Stimulated activated naive CD8-positive, alpha-beta T cell treated with anti-CD3 and anti-CD28 coated beads, Interleukin-15, amount 100 ng/mL, for 72 hours (primary cell): ENCODE data around the gene SELENOI.
"Not testable (repeated sequence)": the region's sequence is repeated elsewhere in the genome, so short reads cannot be mapped to it uniquely, and the experiment has no call there.

ENCODE experiments used
- ATAC-seq: fragments of 150-1000 bp; cut with Tn5 transposase; 2 replicates; pipeline ENCODE4 v1.10.0; 2021; ENCODE audit warnings: mild to moderate bottlenecking, moderate library complexity
- DNase-seq, 2 donors: peaks; one replicate each; pipeline ENCODE4 v3.0.0; 2021 to 2022
- H3K27ac Mint-ChIP-seq, 2 donors: one replicate each; pipeline ENCODE4 v1.8.0; 2022; ENCODE audit warnings: mild to moderate bottlenecking in 2 of 2, mixed read lengths in 2 of 2, moderate library complexity in 2 of 2
- H3K27me3 Mint-ChIP-seq: one replicate; pipeline ENCODE4 v1.8.0; 2022; ENCODE audit warnings: mixed read lengths
- H3K4me1 Mint-ChIP-seq: one replicate; pipeline ENCODE4 v1.8.0; 2022; ENCODE audit warnings: mild to moderate bottlenecking, mixed read lengths
- H3K4me3 Mint-ChIP-seq, 2 donors: one replicate each; pipeline ENCODE4 v1.8.0; 2022; ENCODE audit warnings: mild to moderate bottlenecking in 2 of 2, mixed read lengths in 2 of 2, moderate library complexity in 1 of 2
- H3K9me3 Mint-ChIP-seq, 2 donors: one replicate each; pipeline ENCODE4 v1.8.0; 2022; ENCODE audit warnings: mixed read lengths in 2 of 2

The SELENOI gene

DNA sequence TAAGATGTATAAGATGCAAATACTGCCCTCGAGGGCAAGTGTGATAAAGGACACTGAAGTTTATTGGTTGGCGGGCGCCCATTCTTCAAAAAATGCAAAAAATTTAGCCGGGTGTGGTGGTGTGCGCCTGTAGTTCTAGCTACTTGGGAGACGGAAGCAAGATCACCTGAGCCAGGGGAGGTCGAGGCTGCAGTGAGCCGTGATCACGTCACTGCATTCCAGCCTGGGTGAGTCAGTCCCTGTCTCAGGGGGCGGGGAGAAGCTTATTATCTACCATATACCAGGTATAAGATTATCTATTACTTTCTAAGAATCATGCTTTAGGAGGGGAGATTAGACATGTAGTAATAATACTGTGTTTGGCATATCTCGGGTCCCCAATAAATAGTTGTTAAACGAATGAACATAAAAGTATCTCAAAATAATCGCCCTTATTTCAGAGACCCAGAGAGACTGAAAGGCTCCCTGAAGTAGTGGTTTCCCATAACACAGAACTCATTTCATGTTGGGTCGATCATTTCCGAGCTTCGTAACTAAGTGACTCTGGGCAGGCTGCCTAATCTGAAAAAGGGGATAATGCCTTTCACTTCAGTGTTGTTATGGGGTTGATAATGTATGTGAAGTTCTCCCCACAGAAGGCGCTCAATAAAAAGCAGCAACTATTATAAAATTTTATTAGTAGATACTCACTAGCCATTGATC lies 1.2 kb upstream of the SELENOI start:
- H3K27ac Mint-ChIP-seq, result peak overlapping the region; percentile 96
- H3K4me1 Mint-ChIP-seq, result peaks cover 35% of the 10 kb centered on the region
- peak overlapping the region; percentile 92 to 94 for H3K4me3 Mint-ChIP-seq
- no peaks in the 10 kb centered on the region for H3K27me3 Mint-ChIP-seq
- no peak for DNase-seq
- H3K9me3 Mint-ChIP-seq, result no peaks in the 10 kb centered on the region
- ATAC-seq, result no peak

GRCh38 chr2:26345283-26345544 lies 729 bp upstream of the SELENOI start:
- ATAC-seq (no peak), DNase-seq (no peak)
- H3K4me3 Mint-ChIP-seq, result peak overlapping the region; percentile 92 to 94
- H3K9me3 Mint-ChIP-seq, result no peaks in the 10 kb centered on the region
- H3K27ac Mint-ChIP-seq, result peak overlapping the region; percentile 96
- H3K27me3 Mint-ChIP-seq, result no peaks in the 10 kb centered on the region
- peaks cover 36% of the 10 kb centered on the region for H3K4me1 Mint-ChIP-seq

- H3K4me1 Mint-ChIP-seq, result peaks cover 47% of the 10 kb centered on the region
- DNase-seq (peak; percentile 56 to 69), ATAC-seq (peak; percentile 39)
- H3K27ac Mint-ChIP-seq, result peak within 1 kb of the TSS; percentile 96 to 99
- H3K27me3 Mint-ChIP-seq, result no peaks in the 10 kb centered on the region
- no peaks in the 10 kb centered on the region for H3K9me3 Mint-ChIP-seq
- peak within 1 kb of the TSS; percentile 92 to 94 for H3K4me3 Mint-ChIP-seq
These were observed 611 bp downstream of the SELENOI start, which contains the start of gene ADGRF3 for GRCh38 chr2:26346454-26347053. Gene ADGRF3, minus strand, starts transcription at chr2:26346789. Its CDS starts 555 bp downstream, at chr2:26346234.

DNA sequence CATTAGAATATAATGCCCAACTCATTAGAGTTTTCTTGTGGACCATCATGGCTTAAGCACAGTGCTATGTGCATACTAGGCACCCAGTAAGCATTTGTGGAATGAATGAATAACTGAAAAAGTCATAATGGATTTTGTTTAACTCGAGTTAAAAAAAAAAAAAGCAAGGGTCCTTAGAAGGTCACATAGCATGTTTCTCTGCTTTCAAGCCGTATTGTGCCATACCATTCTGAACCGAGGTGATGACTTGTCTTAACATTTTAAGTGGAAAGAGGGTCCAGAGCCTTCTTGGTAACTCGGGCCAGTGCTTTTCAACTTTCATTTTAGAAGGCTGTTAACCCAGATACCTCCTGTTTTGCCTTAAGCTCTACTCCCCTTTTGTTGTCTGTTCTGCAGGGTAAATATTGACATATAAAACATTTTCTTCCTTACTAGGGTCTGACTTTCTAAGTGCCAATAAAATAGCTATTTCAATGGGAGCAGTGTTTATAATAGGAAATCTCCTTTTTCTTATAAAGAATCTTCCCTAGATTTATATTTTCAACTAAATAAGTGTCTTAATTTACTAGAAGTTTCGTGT lies 1.4 kb downstream of the SELENOI start:
- no peaks in the 10 kb centered on the region for H3K27me3 Mint-ChIP-seq

GRCh38 chr2:26349690-26350089 lies 3.7 kb downstream of the SELENOI start:
- DNase-seq (no peak), ATAC-seq (no peak)
- no peak overlapping the region for H3K4me3 Mint-ChIP-seq
- H3K4me1 Mint-ChIP-seq, result peaks cover 63% of the 10 kb centered on the region
- H3K9me3 Mint-ChIP-seq, result no peaks in the 10 kb centered on the region
- no peaks in the 10 kb centered on the region for H3K27me3 Mint-ChIP-seq
- no peak overlapping the region for H3K27ac Mint-ChIP-seq

More for the DNA sequence above, 1.4 kb downstream of the SELENOI start:
- peaks cover 55% of the 10 kb centered on the region for H3K4me1 Mint-ChIP-seq
- H3K9me3 Mint-ChIP-seq, result no peaks in the 10 kb centered on the region
- H3K4me3 Mint-ChIP-seq, result peak overlapping the region; percentile 92 to 94
- no peak for ATAC-seq
- no peak for DNase-seq
- peak overlapping the region; percentile 96 to 99 for H3K27ac Mint-ChIP-seq

DNA sequence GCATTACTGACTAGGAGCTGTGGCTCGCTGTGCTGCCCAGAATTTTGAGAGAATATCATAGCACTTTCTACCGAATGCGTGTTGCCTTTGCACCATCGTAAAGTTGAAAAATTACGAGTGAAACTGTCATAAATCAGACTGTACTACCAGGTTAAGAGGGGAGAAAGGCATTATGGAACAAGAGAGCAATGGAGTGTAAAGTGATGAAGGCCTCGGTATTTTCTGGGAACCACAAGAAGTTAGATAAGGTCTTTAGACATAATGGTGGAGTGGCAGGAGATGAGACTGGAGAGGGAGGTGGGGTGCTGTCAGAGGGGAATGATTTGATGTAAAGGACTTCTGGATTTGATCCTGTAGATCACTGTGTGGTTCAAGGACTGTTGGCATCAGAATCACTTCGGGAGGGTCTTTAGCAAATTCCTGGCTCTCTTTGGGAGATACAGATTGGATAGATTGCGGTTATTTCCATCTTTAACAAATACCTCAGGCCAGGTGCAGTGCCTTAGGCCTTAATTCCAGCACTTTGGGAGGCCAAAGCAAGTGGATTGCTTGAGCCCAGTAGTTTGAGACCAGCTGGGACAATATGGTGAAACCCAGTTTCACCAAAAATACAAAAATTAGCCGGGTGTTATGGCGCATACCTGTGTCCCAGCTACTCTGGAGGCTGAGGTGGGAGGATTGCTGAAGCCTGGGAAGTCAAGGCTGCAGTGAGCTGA lies 5.6 kb downstream of the SELENOI start:
- Mint-ChIP-seq H3K9me3 (no peaks in the 10 kb centered on the region), H3K4me3 (no peak overlapping the region), H3K27ac (peak overlapping the region in 1 of 2 donors; percentile 85), H3K27me3 (no peaks in the 10 kb centered on the region), H3K4me1 (peaks cover 76% of the 10 kb centered on the region)
- ATAC-seq (no peak), DNase-seq (no peak)

- no peak overlapping the region for H3K27ac Mint-ChIP-seq
- ATAC-seq (peak; percentile 95), DNase-seq (peak; percentile 7 to 26)
- no peaks in the 10 kb centered on the region for H3K9me3 Mint-ChIP-seq
- peaks cover 82% of the 10 kb centered on the region for H3K4me1 Mint-ChIP-seq
- H3K27me3 Mint-ChIP-seq, result no peaks in the 10 kb centered on the region
- no peak overlapping the region for H3K4me3 Mint-ChIP-seq
These were observed 6.9 kb downstream of the SELENOI start for GRCh38 chr2:26352892-26353291.

DNA sequence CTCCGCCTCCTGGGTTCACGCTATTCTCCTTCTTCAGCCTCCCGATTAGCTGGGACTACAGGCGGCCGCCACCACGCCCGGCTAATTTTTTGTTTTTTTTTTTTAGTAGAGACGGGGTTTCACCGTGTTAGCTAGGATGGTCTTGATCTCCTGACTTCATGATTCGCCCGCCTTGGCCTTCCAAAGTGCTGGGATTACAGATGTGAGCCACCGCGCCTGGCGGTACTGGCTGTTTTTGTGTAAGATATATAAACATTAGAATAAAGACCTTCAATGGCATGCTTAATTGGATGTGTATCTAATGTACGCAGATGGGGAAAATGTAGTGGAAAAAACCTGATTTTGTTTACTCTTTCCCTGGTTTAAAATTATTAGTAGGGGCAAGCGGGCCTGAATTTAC lies 8.5 kb downstream of the SELENOI start:
- H3K4me3 Mint-ChIP-seq, ATAC-seq, H3K9me3 Mint-ChIP-seq, H3K27me3 Mint-ChIP-seq, H3K27ac Mint-ChIP-seq, DNase-seq: not testable (repeated sequence)
- H3K4me1 Mint-ChIP-seq, result peaks cover 81% of the 10 kb centered on the region

DNA sequence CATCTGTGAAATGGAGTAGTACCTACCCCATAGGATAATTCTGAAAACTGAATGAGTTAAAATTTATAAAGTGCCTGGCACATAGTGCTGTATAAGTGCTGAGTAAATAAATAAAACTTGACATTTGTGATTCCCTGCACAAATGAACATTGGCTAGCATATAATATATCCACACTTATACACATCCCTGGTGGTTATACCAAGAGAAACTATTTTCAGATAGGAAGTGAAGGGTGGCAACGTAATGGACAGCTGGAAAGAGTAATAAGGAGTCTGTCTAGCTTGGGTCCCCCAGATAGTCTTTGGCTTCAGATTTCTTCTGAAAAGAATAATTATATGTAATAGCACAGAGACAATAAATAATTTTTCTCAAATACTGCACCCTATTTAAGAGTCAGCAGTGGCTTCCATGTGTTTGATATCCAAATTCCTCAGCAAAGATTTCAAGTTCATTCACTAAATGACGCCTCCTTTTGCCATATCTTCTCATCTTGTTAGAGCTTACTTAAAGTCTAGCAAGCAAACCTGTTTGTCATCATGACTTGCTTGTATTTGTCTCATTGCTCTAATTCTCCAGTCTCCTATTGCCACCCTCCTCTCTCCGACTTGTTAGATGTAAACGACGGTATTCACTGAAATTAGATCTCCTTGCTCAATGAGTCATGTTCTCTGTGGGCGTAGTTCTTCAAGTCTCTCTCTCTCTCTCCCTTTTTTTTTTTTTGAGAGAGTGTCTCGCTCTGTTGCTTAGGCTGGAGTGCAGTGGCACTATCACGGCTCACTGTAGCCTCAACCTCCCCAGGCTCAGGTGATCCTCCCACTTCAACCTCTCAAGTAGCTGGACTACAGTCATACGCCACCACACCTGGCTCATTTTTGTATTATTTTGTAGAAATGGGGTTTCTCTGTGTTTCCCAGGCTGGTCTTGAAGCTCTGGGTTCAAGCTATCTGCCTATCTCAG lies 9.4 kb downstream of the SELENOI start:
- DNase-seq (no peak), ATAC-seq (no peak)
- peak overlapping the region in 1 of 2 donors; percentile 42 for H3K27ac Mint-ChIP-seq
- H3K27me3 Mint-ChIP-seq, result no peaks in the 10 kb centered on the region
- peaks cover 84% of the 10 kb centered on the region for H3K4me1 Mint-ChIP-seq
- H3K9me3 Mint-ChIP-seq, result no peaks in the 10 kb centered on the region
- no peak overlapping the region for H3K4me3 Mint-ChIP-seq

- no peak for DNase-seq
- peaks cover 87% of the 10 kb centered on the region for H3K4me1 Mint-ChIP-seq
- no peak overlapping the region for H3K4me3 Mint-ChIP-seq
- H3K9me3 Mint-ChIP-seq, result no peaks in the 10 kb centered on the region
- H3K27ac Mint-ChIP-seq, result no peak overlapping the region
- no peak for ATAC-seq
- H3K27me3 Mint-ChIP-seq, result no peaks in the 10 kb centered on the region
These were observed 10.2 kb downstream of the SELENOI start for GRCh38 chr2:26356111-26356510.

GRCh38 chr2:26356771-26357170 lies 10.8 kb downstream of the SELENOI start:
- Mint-ChIP-seq H3K9me3 (no peaks in the 10 kb centered on the region), H3K27ac (peak overlapping the region in 1 of 2 donors; percentile 40), H3K27me3 (no peaks in the 10 kb centered on the region), H3K4me1 (peaks cover 81% of the 10 kb centered on the region), H3K4me3 (no peak overlapping the region)
- ATAC-seq, result no peak
- no peak for DNase-seq

DNA sequence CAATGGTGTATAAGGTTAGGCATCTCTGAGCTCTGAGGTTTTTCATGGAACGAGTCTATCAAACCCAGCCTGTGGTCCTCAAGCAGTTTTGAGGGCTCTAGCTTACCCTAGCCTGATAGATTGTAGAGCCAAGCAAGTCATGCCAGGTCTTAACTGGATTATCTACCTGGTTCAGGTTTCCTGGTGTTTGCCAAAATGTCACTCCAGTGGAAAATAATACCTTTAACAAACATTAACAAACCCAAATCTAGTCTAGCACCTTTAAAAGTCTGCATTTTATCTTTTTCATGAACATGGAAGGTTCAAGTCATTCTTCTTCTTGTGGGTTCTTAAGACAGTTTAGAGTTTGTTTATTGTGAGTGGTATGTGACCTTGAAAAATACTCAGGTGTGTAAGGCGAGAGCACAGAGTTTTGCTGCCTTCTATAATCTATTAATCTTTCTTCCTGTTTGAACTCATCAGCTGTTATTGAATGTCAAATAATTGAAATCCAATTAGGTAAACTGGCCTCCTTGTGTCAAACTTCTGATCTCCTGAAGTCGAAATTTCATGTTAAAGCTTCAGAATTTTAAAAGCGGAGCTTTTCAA lies 14.0 kb downstream of the SELENOI start:
- Mint-ChIP-seq H3K27me3 (no peaks in the 10 kb centered on the region), H3K4me3 (no peak overlapping the region), H3K9me3 (no peaks in the 10 kb centered on the region), H3K4me1 (peaks cover 70% of the 10 kb centered on the region), H3K27ac (peak overlapping the region; percentile 61 to 63)
- ATAC-seq, result no peak
- no peak for DNase-seq

DNA sequence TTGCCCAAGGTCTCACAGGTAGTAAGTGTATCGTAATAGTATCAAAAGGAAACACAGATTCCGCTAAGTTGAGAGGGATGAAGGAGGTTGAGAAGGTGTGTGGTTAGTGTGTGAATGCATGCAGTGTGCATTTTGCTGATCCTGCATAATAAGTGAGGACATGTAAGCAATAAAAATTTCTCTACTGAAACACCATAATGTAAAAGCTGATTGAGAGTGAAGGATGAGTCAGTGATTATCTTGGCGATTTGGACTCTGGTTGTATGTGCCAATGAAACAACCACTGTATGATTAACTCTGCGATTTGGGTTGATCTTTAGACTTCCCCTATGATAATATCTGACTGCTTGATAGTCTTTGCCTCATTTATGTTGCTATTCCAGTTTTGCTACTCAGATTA lies 17.4 kb downstream of the SELENOI start:
- DNase-seq (no peak), ATAC-seq (peak; percentile 46)
- H3K4me1 Mint-ChIP-seq, result peaks cover 38% of the 10 kb centered on the region
- no peaks in the 10 kb centered on the region for H3K27me3 Mint-ChIP-seq
- H3K4me3 Mint-ChIP-seq, result no peak overlapping the region
- no peak overlapping the region for H3K27ac Mint-ChIP-seq
- H3K9me3 Mint-ChIP-seq, result no peaks in the 10 kb centered on the region

GRCh38 chr2:26363958-26364357 lies 18.0 kb downstream of the SELENOI start:
- Mint-ChIP-seq H3K9me3 (no peaks in the 10 kb centered on the region), H3K27ac (peak overlapping the region in 1 of 2 donors; percentile 91), H3K4me3 (no peak overlapping the region), H3K27me3 (no peaks in the 10 kb centered on the region), H3K4me1 (peaks cover 32% of the 10 kb centered on the region)
- ATAC-seq (no peak), DNase-seq (no peak)

- ATAC-seq (no peak), DNase-seq (no peak)
- peaks cover 24% of the 10 kb centered on the region for H3K4me1 Mint-ChIP-seq
- no peak overlapping the region for H3K27ac Mint-ChIP-seq
- H3K9me3 Mint-ChIP-seq, result no peaks in the 10 kb centered on the region
- no peaks in the 10 kb centered on the region for H3K27me3 Mint-ChIP-seq
- no peak overlapping the region for H3K4me3 Mint-ChIP-seq
These were observed 18.7 kb downstream of the SELENOI start for GRCh38 chr2:26364669-26365068.
